Panc1 (cell line): ENCODE measurements around the gene HCFC1. TPM values are rescaled to one million over a fixed set of nuclear protein-coding genes. Genes with fewer than 3 reads are reported as not detected.

Experiments used
- ATAC-seq: fragments of 200-7000 bp; cut with Tn5 transposase; 2 replicates; pipeline ENCODE4 v1.9.1; 2020; ENCODE audit warnings: mild to moderate bottlenecking, moderate library complexity
- BruUV-seq: library from RNA; stranded (reverse); fragments of 400-500 nt; replicated peaks from 2 replicates; lab custom pipeline; 2021; lab: Mats Ljungman, UMichigan
- CTCF ChIA-PET: fragments of 300-600 bp; sonication (Branson Sonifier 250); formaldehyde crosslinking; loops from one replicate; lab custom pipeline; 2022; ENCODE audit warnings: antibody characterized with exemption; lab: Charles Lee
- POLR2A ChIA-PET: fragments of 300-600 bp; sonication (Branson Sonifier 250); formaldehyde crosslinking; loops from one replicate; lab custom pipeline; 2022; ENCODE audit warnings: antibody characterized with exemption; lab: Charles Lee
- DNase-seq: peaks from one replicate; pipeline ENCODE4 v3.0.0-alpha.2; 2010; ENCODE audit warnings: low read depth, low spot score
- H3K27ac ChIP-seq: 2 replicates; pipeline ENCODE4 v1.5.1; 2011; ENCODE audit warnings: mild to moderate bottlenecking, low read length, inconsistent platforms
- H3K27me3 ChIP-seq: fragments of 200-500 bp; sonication (Bioruptor generic); 2 replicates; pipeline ENCODE4 v1.6.0; 2014; ENCODE audit warnings: low read length, inconsistent platforms; ENCODE audit not compliant: control insufficient read depth, insufficient read depth
- H3K36me3 ChIP-seq: fragments of 200-500 bp; sonication (Bioruptor generic); 2 replicates; pipeline ENCODE4 v1.5.1; 2014; ENCODE audit warnings: inconsistent platforms, mild to moderate bottlenecking, low read length, moderate library complexity; ENCODE audit not compliant: control insufficient read depth, insufficient read depth
- H3K4me1 ChIP-seq: 2 replicates; pipeline ENCODE4 v1.5.1; 2011; ENCODE audit warnings: inconsistent platforms, mild to moderate bottlenecking, low read length, moderate library complexity; ENCODE audit not compliant: control insufficient read depth, insufficient read depth
- H3K4me3 ChIP-seq, 2 experiments: 2 replicates each; pipeline ENCODE4 v1.5.1; 2011 to 2012; ENCODE audit warnings: low read depth in 2 of 2, low read length in 2 of 2, mild to moderate bottlenecking in 2 of 2, inconsistent platforms in 1 of 2, moderate library complexity in 1 of 2
- H3K9me3 ChIP-seq: fragments of 200-500 bp; sonication (Bioruptor generic); 2 replicates; pipeline ENCODE4 v1.5.1; 2014; ENCODE audit warnings: low read depth, mild to moderate bottlenecking, inconsistent platforms, low read length, moderate library complexity; ENCODE audit not compliant: control insufficient read depth, insufficient read depth
- POLR2AphosphoS5 ChIP-seq: IDR thresholded peaks from 2 replicates; pipeline ENCODE4 v1.6.1; 2012; ENCODE audit warnings: mild to moderate bottlenecking, low read depth, low read length, moderate library complexity
- REST ChIP-seq, 2 experiments: IDR thresholded peaks; 2 replicates each; pipeline ENCODE4 v1.6.1; 2011 to 2012; ENCODE audit warnings: low read depth in 2 of 2, control low read depth in 1 of 2, low read length in 1 of 2, mild to moderate bottlenecking in 1 of 2, moderate library complexity in 1 of 2; ENCODE audit not compliant: insufficient read depth in 1 of 2
- SIN3A ChIP-seq: IDR thresholded peaks from 2 replicates; pipeline ENCODE4 v1.6.1; 2012; ENCODE audit warnings: low read depth, mild to moderate bottlenecking, low read length, moderate library complexity, borderline replicate concordance; ENCODE audit not compliant: insufficient read depth
- TCF7L2 ChIP-seq: IDR thresholded peaks from 2 replicates; pipeline ENCODE4 v1.6.1; 2011; ENCODE audit warnings: mild to moderate bottlenecking, low read depth, low read length, inconsistent platforms
- in situ Hi-C: cut with HindIII; loops from 2 replicates; pipeline ENCODE4 v1.10.0; 2016; ENCODE audit warnings: low sequenced_read_pairs, low pct_unique_long_range_greater_than_20kb
- intact Hi-C: fragments of 100-400 bp; cut with micrococcal nuclease; formaldehyde crosslinking; loops from one replicate; pipeline ENCODE4 v1.10.0; 2022; ENCODE audit not compliant: unreplicated experiment
- total RNA-seq: library from RNA; stranded (reverse); gene quantifications from one replicate; pipeline ENCODE4 v1.2.1, GENCODE V29; 2021; ENCODE audit not compliant: unreplicated experiment
- TF ChIP-seq, protein P1 (sequence below): fragments of 450-650 bp; IDR thresholded peaks from 2 replicates; pipeline ENCODE4 v1.5.1; 2017; ENCODE audit warnings: mild to moderate bottlenecking

The HCFC1 gene
- total RNA-seq, 1 experiment from 2014 or later = 113 TPM

- no TSS peak for BruUV-seq
- H3K27me3 ChIP-seq = no peaks in the 10 kb centered on the region
- peaks cover 4% of the 10 kb centered on the region for H3K4me1 ChIP-seq
- DNase-seq (no peak), ATAC-seq (no peak)
- POLR2A ChIA-PET = no interaction called here
- H3K36me3 ChIP-seq = peaks cover 2% of the 10 kb centered on the region
- H3K27ac ChIP-seq = 0 out of 2 replicates have a peak overlapping the region, but pooled peaks have one; percentile 1
- CTCF ChIA-PET = interaction anchor here (0.8 kb wide), 1 partner anchor 142 kb away, joined by 3 read pairs; no protein-coding TSS in a partner anchor
- no peak overlapping the region for H3K4me3 ChIP-seq
- H3K9me3 ChIP-seq = no peaks in the 10 kb centered on the region
- intact Hi-C loops = no loop called here
- TF ChIP-seq POLR2AphosphoS5 (no peak), REST (IDR thresholded peaks at IDR 0.05; ENCODE audit: insufficient read depth in 1 of 2, low read depth in 2 of 2, low read length in 1 of 2) (no peak), SIN3A (no peak), TCF7L2 (no peak)
- TF ChIP-seq, protein P1, sequence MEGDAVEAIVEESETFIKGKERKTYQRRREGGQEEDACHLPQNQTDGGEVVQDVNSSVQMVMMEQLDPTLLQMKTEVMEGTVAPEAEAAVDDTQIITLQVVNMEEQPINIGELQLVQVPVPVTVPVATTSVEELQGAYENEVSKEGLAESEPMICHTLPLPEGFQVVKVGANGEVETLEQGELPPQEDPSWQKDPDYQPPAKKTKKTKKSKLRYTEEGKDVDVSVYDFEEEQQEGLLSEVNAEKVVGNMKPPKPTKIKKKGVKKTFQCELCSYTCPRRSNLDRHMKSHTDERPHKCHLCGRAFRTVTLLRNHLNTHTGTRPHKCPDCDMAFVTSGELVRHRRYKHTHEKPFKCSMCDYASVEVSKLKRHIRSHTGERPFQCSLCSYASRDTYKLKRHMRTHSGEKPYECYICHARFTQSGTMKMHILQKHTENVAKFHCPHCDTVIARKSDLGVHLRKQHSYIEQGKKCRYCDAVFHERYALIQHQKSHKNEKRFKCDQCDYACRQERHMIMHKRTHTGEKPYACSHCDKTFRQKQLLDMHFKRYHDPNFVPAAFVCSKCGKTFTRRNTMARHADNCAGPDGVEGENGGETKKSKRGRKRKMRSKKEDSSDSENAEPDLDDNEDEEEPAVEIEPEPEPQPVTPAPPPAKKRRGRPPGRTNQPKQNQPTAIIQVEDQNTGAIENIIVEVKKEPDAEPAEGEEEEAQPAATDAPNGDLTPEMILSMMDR = no peak
- in situ Hi-C loops = no loop called here
Observed at GRCh38 chrX:153953892-153954557, 17.6 kb downstream of the HCFC1 start.

- DNase-seq (no peak), ATAC-seq (peak; percentile 60)
- intact Hi-C loops (no loop called here), in situ Hi-C loops (no loop called here)
- no peaks in the 10 kb centered on the region for H3K27me3 ChIP-seq
- TF ChIP-seq POLR2AphosphoS5 = 0 out of 2 replicates have a peak, but pooled peaks have one; percentile 24
- TF ChIP-seq TCF7L2 = no peak
- BruUV-seq = no TSS peak
- H3K9me3 ChIP-seq = no peaks in the 10 kb centered on the region
- POLR2A ChIA-PET = no interaction called here
- CTCF ChIA-PET = interaction anchor here (0.8 kb wide), 1 partner anchor 141 kb away, joined by 3 read pairs; no protein-coding TSS in a partner anchor
- H3K36me3 ChIP-seq = peaks cover 2% of the 10 kb centered on the region
- H3K4me3 ChIP-seq = no peak overlapping the region
- peaks cover 10% of the 10 kb centered on the region for H3K4me1 ChIP-seq
- H3K27ac ChIP-seq = peak overlapping the region; percentile 57; the same call in 1 of the 2 replicates
Observed at GRCh38 chrX:153953342-153953830, 18.2 kb downstream of the HCFC1 start.
